Ascending aorta (tissue), 2 donors: ENCODE results near the gene CCNI. TPM values are rescaled to one million over a fixed set of nuclear protein-coding genes. Genes with fewer than 3 reads are reported as not detected.

Experiments
- DNase-seq, 2 donors: peaks; one replicate each; pipeline ENCODE4 v3.0.0-alpha.2; 2019; ENCODE audit warnings: low spot score in 2 of 2
- H3K27ac ChIP-seq, 2 donors: fragments of 200-600 bp; sonication (generic); one replicate each; pipeline ENCODE4 v1.5.1; 2016 to 2017; ENCODE audit warnings: mild to moderate bottlenecking in 1 of 2
- H3K27me3 ChIP-seq: fragments of 200-600 bp; sonication (generic); one replicate; pipeline ENCODE4 v1.5.1; 2017
- H3K36me3 ChIP-seq, 2 donors: fragments of 200-600 bp; sonication (generic); one replicate each; pipeline ENCODE4 v1.5.1; 2016
- H3K4me1 ChIP-seq, 2 donors: fragments of 200-600 bp; sonication (generic); one replicate each; pipeline ENCODE4 v1.5.1; 2016 to 2017; ENCODE audit warnings: mild to moderate bottlenecking in 1 of 2
- H3K4me3 ChIP-seq, 2 donors: fragments of 200-600 bp; sonication (generic); one replicate each; pipeline ENCODE4 v1.5.1; 2016 to 2017; ENCODE audit warnings: mild to moderate bottlenecking in 1 of 2
- H3K9me3 ChIP-seq, 2 donors: fragments of 200-600 bp; sonication (generic); one replicate each; pipeline ENCODE4 v1.5.1; 2016
- CTCF ChIP-seq, 3 experiments: fragments of 200-600 bp in 2 of 3; fragments of 450-650 bp in 1 of 3; sonication (generic) in 2 of 3; IDR thresholded peaks; one replicate each; pipeline ENCODE4 v1.5.1; 2016 to 2019; ENCODE audit warnings: antibody characterized with exemption in 3 of 3, mild to moderate bottlenecking in 1 of 3, moderate library complexity in 1 of 3
- intact Hi-C: fragments of 100-400 bp; cut with DNase I; formaldehyde crosslinking; loops from one replicate; pipeline ENCODE4 v1.15.1; 2023
- total RNA-seq: library from RNA; depleted of rRNA; stranded (reverse); fragments of >200 nt; gene quantifications from one replicate; pipeline ENCODE4 v1.1.0, GENCODE V29; 2016

Gene CCNI, protein sequence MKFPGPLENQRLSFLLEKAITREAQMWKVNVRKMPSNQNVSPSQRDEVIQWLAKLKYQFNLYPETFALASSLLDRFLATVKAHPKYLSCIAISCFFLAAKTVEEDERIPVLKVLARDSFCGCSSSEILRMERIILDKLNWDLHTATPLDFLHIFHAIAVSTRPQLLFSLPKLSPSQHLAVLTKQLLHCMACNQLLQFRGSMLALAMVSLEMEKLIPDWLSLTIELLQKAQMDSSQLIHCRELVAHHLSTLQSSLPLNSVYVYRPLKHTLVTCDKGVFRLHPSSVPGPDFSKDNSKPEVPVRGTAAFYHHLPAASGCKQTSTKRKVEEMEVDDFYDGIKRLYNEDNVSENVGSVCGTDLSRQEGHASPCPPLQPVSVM
- total RNA-seq, result 140 TPM

DNA sequence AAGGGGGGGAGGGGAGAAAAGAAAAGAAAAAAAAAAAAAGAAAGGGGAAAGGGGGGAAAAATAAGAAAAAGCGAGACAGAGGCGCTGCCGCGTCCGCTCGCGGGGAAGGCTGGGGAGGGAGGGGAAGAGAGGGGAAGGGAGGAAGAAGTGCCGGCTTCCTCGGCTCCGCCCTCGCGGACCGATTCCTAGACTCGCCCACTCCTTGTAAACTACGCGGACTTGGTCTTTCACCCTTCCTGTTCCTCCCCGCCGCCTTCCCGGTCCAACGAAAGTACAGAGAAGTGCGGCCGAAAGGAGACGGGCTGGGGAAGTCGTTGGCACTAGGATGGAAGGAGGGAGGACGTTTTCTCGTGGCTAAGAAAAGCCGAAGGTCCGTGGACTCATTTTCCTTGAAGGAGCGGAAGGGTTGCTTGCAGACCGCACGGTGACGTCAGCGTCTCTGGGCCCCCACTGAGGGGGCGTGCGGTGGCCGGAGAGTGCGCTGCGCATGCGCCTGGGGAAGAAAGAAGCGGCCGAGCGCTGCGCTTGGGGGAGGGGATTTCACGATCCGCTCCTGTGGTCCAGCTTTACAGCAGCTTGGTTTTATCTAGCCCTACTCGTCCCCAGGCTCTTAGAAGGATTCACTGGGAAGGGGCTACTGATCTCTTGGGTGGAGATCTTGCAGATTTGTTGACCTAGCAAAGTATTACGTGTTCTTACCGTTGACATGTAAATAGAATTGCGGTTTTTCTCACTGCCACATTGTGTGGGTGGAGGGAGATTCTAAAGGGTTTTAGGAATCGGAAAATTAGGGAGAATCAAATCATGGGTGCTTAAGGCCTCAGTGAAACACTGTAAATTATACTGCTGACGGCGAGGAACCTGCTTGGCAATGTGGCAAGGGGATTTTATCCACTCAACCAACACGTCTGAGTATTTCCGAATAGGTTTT is at the start of gene CCNI:
CCNI (minus strand) TSS at position 121 of the 931 bp plus-strand sequence. CDS start 9,627 bp downstream, outside the sequence.
- H3K27ac ChIP-seq, result peak within 1 kb of the TSS; percentile 99 to 100
- H3K36me3 ChIP-seq, result no peaks in the 10 kb centered on the region
- H3K4me1 ChIP-seq, result peaks cover 4 to 5% of the 10 kb centered on the region in 2 donors
- peak within 1 kb of the TSS; percentile 88 to 97 for H3K4me3 ChIP-seq
- peak; percentile 77 to 97 for DNase-seq
- intact Hi-C loops, result loop anchor here (1.0 to 10.0 kb wide), 5 partner anchors 19 to 1354 kb away; partner anchors contain the start of genes SHROOM3 and USO1
- H3K9me3 ChIP-seq, result no peaks in the 10 kb centered on the region
- no peak for TF ChIP-seq CTCF (IDR thresholded peaks at IDR 0.05)
- H3K27me3 ChIP-seq, result no peaks in the 10 kb centered on the region

DNA sequence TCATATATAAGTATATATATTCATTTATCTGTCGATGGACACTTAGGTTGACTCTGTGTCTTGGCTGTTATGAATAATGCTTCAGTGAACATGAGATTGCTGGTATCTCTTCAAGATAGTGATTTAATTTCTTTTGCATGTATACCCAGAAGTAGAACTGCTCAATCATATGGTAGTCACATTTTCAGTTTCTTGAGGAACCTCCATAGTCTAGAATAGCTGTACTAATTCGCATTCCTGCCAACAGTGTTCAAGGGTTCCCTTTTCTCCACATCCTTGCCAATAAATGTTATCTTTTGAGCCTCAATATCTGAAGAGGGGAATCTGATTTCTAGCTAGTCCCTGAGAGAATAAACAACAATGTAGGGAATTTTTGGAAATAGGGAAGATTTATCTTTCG is 48.8 kb upstream of the CCNI start:
- intact Hi-C loops, result no loop called here
- DNase-seq, result no peak
- Histone ChIP-seq H3K27me3 (no peaks in the 10 kb centered on the region), H3K9me3 (no peaks in the 10 kb centered on the region), H3K4me3 (no peak overlapping the region), H3K27ac (no peak overlapping the region), H3K36me3 (no peaks in the 10 kb centered on the region), H3K4me1 (no peaks in the 10 kb centered on the region)
- TF ChIP-seq CTCF (IDR thresholded peaks at IDR 0.05), result no peak

GRCh38 chr4:77123411-77123810 is 47.6 kb upstream of the CCNI start:
- TF ChIP-seq CTCF (IDR thresholded peaks at IDR 0.05), result no peak
- Histone ChIP-seq H3K4me3 (no peak overlapping the region), H3K9me3 (no peaks in the 10 kb centered on the region), H3K27me3 (no peaks in the 10 kb centered on the region), H3K4me1 (no peaks in the 10 kb centered on the region), H3K36me3 (no peaks in the 10 kb centered on the region), H3K27ac (no peak overlapping the region)
- DNase-seq, result no peak
- intact Hi-C loops, result no loop called here

- TF ChIP-seq CTCF (IDR thresholded peaks at IDR 0.05), result no peak
- Histone ChIP-seq H3K27me3 (no peaks in the 10 kb centered on the region), H3K9me3 (no peaks in the 10 kb centered on the region), H3K4me1 (no peaks in the 10 kb centered on the region), H3K36me3 (no peaks in the 10 kb centered on the region), H3K27ac (no peak overlapping the region), H3K4me3 (no peak overlapping the region)
- intact Hi-C loops, result no loop called here
- no peak for DNase-seq
These were observed 46.9 kb upstream of the CCNI start for GRCh38 chr4:77122656-77123055.

DNA sequence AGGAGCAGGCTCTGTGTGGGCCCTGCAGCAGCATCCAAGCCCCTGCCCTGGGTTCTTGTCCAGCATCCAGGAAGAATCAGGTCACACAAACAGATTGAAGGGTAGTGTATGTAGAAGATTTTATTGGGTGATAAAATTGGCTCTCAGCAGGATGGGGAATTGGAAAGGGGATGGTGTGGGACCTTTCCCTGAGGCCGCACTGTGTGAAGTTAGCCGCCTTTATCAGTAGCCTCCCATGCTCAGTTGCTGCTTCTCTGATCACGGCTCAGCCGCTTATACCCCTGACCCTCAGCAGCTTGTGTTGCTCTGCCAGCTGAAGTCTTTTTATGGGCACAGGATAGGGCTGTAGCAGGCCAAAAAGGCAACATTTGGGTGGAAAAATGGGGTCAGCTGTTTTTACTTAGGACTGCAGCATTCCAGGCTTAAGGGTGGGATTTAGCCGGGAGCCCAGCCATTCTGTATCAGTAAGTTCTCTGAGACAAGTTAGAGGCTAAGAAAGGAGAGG is 46.0 kb upstream of the CCNI start:
- TF ChIP-seq CTCF (IDR thresholded peaks at IDR 0.05), result no peak
- intact Hi-C loops, result no loop called here
- Histone ChIP-seq H3K36me3 (no peaks in the 10 kb centered on the region), H3K27ac (no peak overlapping the region), H3K27me3 (no peaks in the 10 kb centered on the region), H3K4me3 (no peak overlapping the region), H3K4me1 (no peaks in the 10 kb centered on the region), H3K9me3 (no peaks in the 10 kb centered on the region)
- no peak for DNase-seq
